GM10847 (cell line): Measurements from ENCODE around the gene ATXN1.

Source experiments
- POLR2A ChIP-seq: IDR thresholded peaks from 2 replicates; pipeline ENCODE4 v1.6.1; 2011; ENCODE audit not compliant: insufficient read length; ENCODE audit errors: extremely low read depth

Gene ATXN1

DNA sequence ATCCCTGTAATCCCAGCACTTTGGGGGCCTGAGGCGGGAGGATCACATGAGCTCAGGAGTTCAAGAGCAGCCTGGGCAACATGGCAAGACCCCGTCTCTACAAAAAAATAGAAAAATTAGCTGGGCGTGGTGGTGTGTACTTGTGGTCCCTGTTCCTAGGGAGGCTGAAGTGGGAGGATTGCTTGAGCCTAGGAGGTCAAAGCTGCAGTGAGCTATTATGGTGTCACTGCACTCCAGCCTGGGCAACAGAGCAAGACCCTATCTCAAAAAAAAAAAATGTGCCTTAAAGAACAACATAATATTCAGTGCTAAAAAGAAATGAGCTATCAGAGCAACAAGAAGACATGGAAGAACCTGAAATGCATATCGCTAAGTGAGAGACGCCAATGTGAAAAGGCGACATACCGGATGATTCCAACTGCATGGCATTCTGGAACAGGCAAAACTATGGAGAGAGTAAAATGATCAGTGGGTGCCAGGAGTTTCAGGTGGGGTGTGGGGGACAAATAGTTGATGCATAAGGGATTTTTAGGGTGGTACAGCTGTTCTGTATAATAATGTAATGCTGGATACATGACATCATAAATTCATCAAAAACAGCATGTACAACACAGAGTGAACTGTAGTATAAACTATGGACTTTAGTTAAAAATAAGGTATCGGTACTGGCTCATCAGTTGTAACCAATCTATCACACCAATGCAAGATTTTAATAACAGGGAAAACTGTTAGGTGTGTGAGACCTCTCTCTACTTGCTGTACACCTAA, 442.1 kb downstream of the ATXN1 start:
- no peak for TF ChIP-seq POLR2A

DNA sequence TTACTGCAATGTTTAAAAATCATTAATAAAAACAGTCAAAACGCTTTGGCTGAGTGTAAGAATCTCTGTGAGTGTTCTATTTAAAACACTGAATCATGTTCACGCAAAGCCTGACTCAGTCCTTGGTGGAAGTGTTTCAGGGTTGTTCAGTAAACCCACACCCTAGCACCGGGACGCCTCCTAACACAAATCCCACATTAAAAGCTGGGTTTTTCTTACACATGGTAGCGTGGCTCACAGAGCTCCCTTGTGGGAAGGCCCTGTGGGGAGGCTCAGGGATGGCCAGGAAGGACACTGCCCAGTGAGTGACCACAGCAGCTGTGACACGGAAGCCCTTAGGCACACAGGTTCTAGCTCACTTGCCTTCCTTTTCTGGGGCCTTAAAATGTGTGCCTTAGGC, 442.7 kb downstream of the ATXN1 start:
- no peak for TF ChIP-seq POLR2A

DNA sequence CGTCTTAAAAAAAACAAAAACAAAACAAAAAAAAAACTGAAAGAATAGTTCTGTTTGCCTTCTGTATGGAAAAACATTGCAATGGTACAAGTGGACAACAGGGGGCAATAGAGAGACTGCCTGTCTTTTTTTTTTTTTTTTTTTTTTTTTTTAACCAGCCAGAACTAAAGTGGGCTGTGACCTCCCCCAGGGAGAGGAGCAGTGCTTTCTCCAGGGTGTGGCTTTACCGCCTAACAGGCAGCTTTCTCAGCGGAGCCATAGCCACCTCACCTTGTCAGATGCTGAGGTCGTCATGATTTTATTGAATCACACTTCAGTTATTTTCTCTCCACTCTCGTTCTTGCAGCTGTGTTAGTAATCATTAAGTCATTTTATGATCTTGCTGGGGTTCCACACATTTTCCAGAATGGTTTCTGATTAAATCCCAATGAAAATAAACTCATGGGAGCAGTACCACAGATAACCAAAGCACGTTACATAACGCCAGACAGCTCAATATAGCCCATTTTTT, 444.5 kb downstream of the ATXN1 start:
- no peak for TF ChIP-seq POLR2A

DNA sequence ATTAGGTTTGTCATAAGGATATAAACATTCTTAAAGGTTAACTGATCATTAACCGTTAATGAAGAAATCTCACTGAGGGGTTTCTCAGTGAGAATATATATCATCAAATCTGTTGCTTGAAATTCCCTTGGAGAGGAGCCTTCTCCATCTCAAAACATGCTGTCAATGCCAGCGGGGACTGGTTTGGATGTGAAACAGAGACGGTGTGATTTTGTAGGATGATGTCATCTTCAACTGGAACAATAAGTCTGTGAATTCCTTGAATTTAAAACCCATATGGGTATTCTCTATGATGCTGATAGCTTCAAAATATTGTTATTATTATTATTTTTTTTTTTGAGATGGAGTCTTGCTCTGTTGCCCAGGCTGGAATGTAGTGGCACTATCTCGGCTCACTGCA, 447.0 kb downstream of the ATXN1 start:
- TF ChIP-seq POLR2A: no peak

DNA sequence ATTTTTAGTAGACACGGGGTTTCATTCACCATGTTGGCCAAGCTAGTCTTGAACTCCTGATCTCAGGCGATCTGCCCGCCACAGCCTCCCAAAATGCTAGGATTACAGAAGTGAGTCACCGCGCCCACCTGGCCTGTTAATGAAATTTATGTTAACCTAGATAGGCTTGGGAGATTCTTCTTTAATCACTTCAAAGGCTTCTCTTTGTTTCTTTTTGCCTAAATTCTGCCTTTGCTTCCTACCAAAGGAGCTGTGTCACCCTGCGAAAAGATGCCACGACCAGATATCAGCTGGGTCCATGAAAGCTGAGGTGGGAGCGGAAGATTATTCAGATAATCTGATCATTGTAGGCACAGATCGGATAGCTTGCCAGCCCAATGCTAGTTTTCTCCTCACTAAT, 447.5 kb downstream of the ATXN1 start:
- TF ChIP-seq POLR2A: no peak

DNA sequence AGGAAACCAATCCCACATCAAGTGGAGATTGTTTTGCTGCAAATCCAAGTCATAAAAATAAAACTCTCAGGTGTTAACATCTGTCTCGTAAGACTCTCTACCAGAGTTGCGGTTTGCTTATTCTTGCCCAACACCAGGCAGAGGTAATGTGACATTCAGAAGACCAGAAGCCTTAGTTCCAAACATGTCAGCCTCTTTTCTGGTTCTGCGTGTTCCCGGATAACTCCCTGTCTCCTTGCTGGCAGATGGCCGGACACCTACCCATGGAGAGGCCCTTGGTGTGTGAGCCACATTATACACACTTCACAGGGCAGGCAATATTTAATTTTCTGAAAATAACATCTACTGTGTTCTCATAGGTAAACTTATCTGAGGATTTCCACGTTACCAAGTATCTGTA, 449.5 kb downstream of the ATXN1 start:
- no peak for TF ChIP-seq POLR2A

DNA sequence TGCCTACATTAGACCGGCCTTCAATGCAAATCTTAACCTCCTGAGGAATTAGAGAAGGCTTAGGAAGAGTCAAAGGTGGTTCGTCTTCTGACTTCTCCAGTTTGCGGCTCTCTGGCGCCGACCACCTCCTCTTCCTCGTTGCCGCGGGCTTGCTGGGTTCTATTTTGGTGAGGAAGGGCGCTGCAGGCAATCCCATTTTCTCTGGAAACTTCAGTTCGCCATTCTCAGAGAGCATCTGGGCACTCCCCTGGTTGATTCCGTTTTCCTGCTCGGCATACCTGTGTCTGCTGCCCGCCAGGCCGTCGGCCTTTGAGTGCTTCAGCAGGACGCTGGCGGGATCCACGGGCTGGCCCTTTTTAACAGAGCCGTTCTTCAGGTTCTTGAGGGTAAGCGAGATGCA, 454.9 kb downstream of the ATXN1 start:
- no peak for TF ChIP-seq POLR2A

DNA sequence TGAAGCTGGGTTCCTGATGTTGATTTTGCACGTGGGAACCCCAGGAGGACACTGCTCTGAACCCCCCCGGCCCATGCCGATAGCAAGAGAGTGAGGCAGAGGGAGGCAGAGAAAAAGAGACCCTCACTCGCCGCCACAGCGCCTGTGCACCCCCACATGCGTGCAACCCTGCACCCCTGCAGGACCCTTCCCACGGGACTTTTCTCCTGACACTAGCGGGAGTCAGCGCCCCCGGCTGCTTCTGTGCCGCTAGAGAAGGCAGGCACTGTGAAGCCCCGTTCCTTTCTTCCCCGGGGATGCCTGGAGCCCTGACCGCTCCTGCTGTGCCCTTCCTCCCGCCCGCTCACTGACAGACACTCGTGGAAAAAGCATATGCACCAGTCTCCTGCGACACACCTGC, 455.5 kb downstream of the ATXN1 start:
- no peak for TF ChIP-seq POLR2A

DNA sequence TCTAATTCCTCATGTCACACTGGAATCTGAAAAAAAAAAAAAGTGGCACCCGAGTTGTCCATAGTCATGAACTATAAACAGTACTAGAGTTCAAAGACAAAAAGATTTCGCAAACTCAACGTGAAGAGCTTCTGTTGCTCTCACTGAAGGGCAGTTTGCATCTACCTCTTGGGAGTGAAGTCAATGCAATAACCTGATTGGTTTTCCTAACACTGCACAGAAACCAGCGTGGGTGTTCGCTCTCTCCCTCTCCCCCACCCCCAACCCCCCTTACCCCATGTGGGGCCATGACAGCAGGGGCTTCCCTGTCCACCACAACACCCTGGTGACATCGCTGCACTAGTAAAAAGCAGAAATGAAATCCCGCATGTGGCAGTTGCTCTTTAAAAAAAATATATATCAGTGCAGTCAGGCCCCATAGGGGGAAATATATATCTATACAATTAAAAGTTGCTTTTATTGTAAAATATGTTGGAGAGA, 456.0 kb downstream of the ATXN1 start:
- no peak for TF ChIP-seq POLR2A

DNA sequence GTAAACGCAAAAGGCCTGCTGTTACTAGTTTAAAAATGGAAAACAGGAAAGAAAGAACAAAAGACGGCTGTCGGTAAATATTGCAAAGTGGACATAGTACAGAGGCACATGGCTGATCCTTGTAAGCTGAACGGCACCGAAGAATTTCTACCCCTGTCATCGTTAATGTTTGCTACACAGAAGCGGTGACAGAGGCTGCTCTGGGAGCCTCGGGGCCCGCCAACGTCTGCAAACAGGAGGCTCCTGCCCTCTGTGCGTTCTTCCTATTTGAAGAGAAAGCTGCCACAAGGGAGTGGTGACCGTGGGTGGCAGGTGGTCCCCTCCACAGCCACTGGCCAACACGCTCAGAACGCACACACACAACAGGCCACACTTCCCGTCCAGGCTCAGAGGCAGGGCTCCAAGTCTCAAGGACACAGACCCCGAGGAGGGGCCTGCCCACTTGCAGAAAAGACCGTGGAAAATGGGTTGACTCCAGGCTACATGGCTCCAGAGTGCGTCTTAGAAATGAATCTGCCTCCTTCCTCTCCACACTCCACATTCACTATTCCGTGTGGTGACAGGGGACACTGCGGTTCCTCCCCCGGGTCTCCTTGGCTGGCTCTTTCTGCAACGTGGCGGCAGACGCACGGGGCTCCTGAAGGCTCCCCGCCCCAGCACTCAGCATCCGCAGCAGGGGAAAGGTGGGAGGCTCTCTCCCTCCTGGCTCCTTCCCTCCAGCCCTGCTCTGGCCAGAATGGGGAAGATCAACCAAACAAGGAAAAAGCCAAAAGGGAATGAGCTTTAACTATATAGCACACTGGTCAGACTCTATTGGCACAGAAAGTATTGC, 458.3 kb downstream of the ATXN1 start:
- TF ChIP-seq POLR2A: no peak

DNA sequence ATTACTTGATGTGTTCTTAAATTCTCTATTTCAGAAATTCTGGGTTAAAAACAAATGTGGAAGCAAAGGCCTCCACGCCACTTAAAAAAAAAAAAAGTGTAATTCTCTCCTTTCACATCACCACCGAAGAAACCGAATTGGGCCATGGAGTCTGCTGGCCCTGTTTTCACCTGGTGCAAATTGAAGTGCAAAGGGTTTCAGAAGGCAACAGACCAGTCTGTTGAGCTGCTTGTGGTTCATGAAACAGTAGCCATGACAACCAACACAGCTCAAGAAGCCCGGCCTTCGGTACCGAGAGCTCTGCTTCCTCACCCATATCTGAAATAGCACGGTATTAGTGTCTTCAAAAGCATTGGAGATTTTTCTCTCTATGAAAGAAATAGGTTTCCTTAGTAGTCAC, 459.7 kb downstream of the ATXN1 start:
- no peak for TF ChIP-seq POLR2A

DNA sequence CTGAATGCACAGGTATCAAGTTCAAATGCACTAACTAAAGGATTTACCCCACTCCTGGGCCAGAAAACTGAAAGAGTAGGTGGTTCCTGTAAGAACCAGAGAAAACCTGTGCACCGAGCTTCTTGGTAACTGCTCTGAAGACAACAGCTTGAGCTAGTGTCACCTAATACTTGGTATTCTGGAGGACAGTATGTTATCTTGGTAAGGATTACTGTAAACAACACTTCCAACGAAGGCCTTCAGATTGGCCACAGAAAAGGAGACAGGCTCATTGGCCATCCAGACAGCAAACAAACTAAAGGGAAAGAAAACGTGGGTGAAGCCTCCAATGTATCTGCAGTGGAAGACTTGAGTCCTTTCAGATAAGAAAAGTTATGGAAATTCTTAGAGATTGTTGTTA, 461.4 kb downstream of the ATXN1 start:
- no peak for TF ChIP-seq POLR2A

DNA sequence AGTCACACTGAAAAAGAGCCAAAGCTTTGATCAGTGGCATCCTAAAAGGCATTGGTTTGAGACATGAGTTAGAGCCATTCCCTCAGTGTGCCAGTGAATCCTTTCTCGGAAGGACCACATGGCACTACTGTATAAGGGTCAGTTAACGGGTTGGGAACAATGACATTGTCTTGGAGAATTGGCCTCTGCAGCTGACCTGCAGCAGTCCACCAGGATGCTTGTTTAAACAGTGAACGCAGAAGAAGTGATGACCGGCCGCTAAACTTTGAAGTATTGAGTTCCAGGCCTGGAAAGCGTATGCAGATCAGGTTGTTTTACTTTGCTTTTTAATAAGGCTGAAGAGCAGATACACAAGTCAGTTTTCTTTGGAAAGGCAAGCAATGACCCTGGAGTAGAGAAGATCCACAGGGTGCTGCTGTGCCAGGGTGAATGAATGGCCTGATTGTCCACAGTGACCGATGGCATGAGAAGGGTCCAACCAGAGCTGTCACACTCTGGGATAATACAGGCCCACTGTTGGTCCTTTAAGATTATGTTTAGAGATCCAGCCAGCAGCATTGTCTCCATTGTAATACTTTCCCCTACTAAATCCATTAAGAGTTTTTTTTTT, 465.1 kb downstream of the ATXN1 start:
- no peak for TF ChIP-seq POLR2A

DNA sequence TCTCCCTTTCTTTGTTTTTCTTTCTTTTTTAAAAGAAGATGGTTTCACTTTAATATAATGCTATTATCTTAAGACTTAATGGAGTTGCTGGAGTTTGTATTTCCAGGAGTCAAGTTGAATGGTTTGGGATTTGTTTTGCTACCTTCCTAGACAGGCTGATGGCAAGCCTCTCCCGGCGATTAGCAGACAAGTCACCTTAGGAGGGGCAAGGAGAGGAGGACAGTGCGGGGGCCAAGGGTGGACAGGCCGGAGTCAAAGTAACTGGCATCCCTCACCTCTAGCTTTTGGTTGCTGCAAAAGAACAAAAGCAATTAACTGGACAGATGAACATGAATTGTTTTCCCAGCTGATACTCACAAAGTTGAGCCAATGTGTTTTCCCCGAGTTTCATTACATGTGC, 465.8 kb downstream of the ATXN1 start:
- TF ChIP-seq POLR2A: no peak

DNA sequence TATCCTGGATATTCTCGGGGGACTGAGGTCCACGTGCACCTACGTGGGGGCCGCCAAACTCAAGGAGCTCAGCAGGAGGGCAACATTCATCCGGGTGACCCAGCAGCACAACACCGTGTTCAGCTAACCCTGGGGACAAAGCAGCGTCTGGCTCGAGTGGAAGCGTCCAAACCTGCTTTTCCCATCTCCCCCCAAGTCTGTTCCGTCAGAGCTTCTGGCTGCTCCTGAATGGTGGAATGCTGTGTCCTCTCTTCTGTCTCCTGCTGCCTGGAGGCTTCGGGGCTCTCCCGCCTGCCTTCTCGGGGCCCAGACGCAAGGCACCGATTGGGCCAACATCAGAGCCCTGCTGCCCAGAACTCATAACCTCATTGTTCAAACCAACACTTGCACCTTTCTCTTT, 466.2 kb downstream of the ATXN1 start:
- no peak for TF ChIP-seq POLR2A

DNA sequence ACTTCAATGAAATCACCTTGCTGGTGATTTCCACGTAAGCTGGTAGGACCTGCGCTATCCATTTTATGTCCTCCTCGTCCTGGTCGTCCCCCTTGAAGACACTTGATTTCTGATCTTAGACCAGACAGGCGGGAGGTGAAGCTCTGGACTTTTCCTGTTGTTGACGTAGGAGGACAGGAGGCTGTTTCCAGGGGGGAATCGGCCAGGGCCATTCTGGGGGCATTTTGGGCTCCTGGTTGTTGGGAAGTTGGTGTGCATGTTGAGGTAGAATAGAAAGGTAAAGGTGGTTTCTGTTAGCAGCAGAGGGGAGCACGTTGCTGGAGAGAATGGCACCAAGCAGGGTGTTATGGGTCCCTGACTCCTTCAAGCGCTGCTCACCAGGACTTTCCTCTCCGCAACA, 466.9 kb downstream of the ATXN1 start:
- no peak for TF ChIP-seq POLR2A
